ENCODE measurements around the gene TRMT11. TPM values are rescaled to one million over a fixed set of nuclear protein-coding genes. Genes with fewer than 3 reads are reported as not detected.

TRMT11 gene
- total and polyA plus RNA-seq, 9 of the 15 experiments (the other 6 are each of a cell fraction or from before 2014, with no cell fraction given), result 38.8 to 88.0 (median 59.8) TPM

DNA sequence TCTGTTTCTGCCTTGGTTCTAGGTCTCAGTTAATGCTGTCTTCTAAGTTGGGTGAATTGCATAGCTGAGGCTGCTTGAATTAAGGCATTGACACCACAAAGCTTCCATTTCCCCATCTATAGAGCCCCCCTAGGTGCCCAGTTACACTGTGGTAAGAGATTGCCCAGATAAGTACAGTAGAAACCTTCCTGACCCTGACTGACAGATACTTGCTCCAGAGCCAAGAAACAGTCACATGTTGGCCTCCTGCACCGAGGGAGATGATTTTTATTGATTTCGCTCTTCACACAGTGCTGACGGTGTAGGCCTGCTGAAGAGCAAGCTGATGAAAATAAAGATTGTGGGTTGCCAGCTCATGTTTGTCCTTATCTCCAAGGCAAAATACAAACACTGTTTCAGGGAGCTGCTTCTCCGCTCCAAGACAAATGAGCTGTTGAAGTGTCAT lies 67.9 kb downstream of the TRMT11 start (continued):
- no peak for TF ChIP-seq GATAD2B (IDR thresholded peaks at IDR 0.05; ENCODE audit: borderline replicate concordance)
- TF ChIP-seq ZNF436 (CRISPR knock-in tag; IDR thresholded peaks at IDR 0.05), result no peak
- no peak for TF ChIP-seq NR4A1 (CRISPR knock-in tag; IDR thresholded peaks at IDR 0.05)
- no peak for TF ChIP-seq NR4A1 (tag; IDR thresholded peaks at IDR 0.05)
- TF ChIP-seq MYNN (IDR thresholded peaks at IDR 0.05), result peak; percentile 69; the same call in 1 of the 2 replicates
- TF ChIP-seq MYNN (CRISPR knock-in tag; IDR thresholded peaks at IDR 0.05), result no peak
- peak; percentile 51; the same call in 1 of the 2 replicates for TF ChIP-seq KLF16 (IDR thresholded peaks at IDR 0.05)
- TF ChIP-seq PTRF (tag; IDR thresholded peaks at IDR 0.05), result no peak
- TF ChIP-seq ZFP36 (IDR thresholded peaks at IDR 0.05; ENCODE audit: low read depth, low read length, partially characterized antibody), result no peak
- peak; percentile 52 for TF ChIP-seq USF1 (CRISPR knock-in tag; IDR thresholded peaks at IDR 0.05)
- peak; percentile 95 for TF ChIP-seq MITF (IDR thresholded peaks at IDR 0.05)
- TF ChIP-seq ZNF589 (CRISPR knock-in tag; IDR thresholded peaks at IDR 0.05; ENCODE audit: low read depth), result no peak
- peak in 1 of 2 experiments; percentile 26; a peak in 2 of 4 replicates for TF ChIP-seq RAD21 (CRISPR knock-in tag; conservative IDR thresholded peaks at IDR 0.05 in 1 of 2, IDR thresholded peaks at IDR 0.05 in 1 of 2)
- no peak for TF ChIP-seq TFAM (CRISPR knock-in tag; conservative IDR thresholded peaks at IDR 0.05)
- no peak for TF ChIP-seq YY1 (IDR thresholded peaks at IDR 0.05; ENCODE audit: borderline replicate concordance in 1 of 3, control insufficient read depth in 1 of 3, extremely low read depth in 1 of 3, insufficient read depth in 3 of 3, insufficient read length in 1 of 3, insufficient replicate concordance in 2 of 3, low read depth in 1 of 3, low read length in 2 of 3)
- TF ChIP-seq ZMIZ1 (IDR thresholded peaks at IDR 0.05; ENCODE audit: low read depth in 2 of 2, low read length in 2 of 2), result no peak
- no peak for TF ChIP-seq ILK (tag; IDR thresholded peaks at IDR 0.05; ENCODE audit: borderline replicate concordance, low read depth)
- no peak for TF ChIP-seq GABPB1 (CRISPR knock-in tag; IDR thresholded peaks at IDR 0.05)
- TF ChIP-seq CBX5 (IDR thresholded peaks at IDR 0.05; ENCODE audit: borderline replicate concordance, low read depth), result no peak
- no peak for TF ChIP-seq EZH2 (IDR thresholded peaks at IDR 0.05; ENCODE audit: borderline replicate concordance, low read depth, low read length)
- TF ChIP-seq, protein P1, sequence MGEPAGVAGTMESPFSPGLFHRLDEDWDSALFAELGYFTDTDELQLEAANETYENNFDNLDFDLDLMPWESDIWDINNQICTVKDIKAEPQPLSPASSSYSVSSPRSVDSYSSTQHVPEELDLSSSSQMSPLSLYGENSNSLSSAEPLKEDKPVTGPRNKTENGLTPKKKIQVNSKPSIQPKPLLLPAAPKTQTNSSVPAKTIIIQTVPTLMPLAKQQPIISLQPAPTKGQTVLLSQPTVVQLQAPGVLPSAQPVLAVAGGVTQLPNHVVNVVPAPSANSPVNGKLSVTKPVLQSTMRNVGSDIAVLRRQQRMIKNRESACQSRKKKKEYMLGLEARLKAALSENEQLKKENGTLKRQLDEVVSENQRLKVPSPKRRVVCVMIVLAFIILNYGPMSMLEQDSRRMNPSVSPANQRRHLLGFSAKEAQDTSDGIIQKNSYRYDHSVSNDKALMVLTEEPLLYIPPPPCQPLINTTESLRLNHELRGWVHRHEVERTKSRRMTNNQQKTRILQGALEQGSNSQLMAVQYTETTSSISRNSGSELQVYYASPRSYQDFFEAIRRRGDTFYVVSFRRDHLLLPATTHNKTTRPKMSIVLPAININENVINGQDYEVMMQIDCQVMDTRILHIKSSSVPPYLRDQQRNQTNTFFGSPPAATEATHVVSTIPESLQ (CRISPR knock-in tag; IDR thresholded peaks at IDR 0.05), result no peak
- TF ChIP-seq DPF2 (IDR thresholded peaks at IDR 0.05), result peak; percentile 88

Data from K562 (cell line).